NCI-H1105 treated with DMSO at 0.1 percent for 48 hours (cell line): ENCODE measurements around the gene SERPINC1.
"Not testable (repeated sequence)": the region's sequence is repeated elsewhere in the genome, so short reads cannot be mapped to it uniquely, and the experiment has no call there.

Source experiments
- DNase-seq: peaks from one replicate; lab custom pipeline; 2025; lab: John Stamatoyannopoulos, UW

SERPINC1 gene

DNA sequence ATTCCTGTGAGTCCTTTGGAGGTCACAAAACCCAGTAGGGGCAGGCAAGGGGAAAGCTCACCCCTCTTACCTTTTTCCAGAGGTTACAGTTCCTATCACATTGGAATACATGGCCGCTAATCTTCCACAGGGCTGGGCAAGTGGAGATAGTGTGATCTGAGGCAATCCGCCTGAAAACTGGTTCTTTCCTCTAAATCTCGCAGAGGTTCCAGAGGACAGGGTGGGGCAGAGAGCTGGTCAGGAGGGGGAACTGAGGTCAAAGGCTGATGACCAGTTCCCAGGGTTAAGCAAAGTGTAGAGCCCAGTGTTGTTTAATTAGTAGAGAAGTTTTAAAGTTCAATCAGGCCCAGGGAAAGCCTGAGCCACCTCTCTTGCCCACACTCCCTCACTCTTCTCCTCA lies at the start of gene SERPINC1:
TSS of gene SERPINC1 (minus strand) at position 179 of the 400 bp plus-strand sequence. CDS start at position 111, 68 bp downstream.
- no peak for DNase-seq

GRCh38 chr1:173965896-173966295 lies 48.8 kb upstream of the SERPINC1 start:
- DNase-seq: not testable (repeated sequence)

GRCh38 chr1:173963477-173963876 lies 46.4 kb upstream of the SERPINC1 start:
- DNase-seq: no peak

DNA sequence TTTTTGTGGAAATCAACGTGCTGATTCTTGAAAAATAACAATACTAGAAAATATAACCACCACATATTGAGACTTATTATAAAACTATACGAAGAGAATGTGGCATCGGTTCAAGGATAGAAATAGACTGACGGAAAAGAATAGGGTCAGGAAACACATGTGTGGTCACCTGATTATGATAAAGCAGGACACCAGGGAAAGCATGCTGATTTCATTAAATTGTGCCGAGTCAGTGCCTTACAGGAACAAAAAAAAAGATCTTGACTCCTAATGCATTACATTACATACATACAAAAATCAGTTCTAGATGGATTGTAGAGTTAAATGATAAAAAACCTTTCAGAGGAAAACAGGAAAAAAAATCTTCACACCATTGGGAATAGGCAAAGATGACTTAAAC lies 43.5 kb upstream of the SERPINC1 start:
- DNase-seq: no peak

DNA sequence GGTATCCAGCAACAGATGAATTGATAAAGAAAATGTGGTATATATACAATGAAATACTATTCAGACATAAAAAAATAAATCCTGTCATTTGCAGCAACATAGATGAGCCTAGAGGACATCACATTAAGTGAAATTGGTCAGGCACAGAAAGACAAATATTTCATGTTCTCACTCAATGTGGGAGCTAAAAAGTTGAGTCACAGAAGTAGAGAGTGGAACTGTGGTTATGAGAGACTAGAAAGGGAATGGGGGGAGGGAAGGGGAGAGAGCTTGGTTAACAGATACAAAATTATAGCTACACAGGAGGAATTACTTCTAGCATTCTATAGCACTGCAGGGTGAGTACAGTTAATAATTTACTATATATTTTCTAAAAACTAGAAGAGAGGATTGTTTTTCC lies 37.1 kb upstream of the SERPINC1 start:
- no peak for DNase-seq

- no peak for DNase-seq
These were observed 31.5 kb upstream of the SERPINC1 start for GRCh38 chr1:173948594-173948993.

DNA sequence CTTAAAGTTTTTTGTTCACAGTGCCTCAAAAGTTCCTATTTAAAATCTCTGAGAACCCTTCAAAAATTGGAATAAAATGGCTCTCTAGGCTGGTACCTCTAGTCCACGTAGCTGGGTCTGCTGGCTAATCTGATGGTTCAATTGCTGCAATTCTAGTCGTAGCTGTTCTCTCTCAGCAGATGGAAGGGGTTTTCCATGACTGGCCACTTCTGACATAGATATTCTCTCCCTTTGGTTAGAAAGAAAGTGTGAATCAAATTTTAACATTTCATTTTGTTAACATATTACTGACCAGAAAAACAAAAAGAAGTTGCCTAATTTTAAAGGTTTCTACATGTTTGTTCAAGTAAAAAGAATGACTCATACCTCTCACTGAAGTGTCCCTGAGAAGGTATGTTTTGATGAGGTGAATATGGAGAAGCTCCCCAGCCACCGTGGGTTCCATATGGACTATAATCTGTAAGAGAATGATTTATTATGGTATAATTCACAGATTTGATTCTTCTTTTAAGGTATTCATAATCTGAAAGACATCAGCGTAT lies 29.3 kb upstream of the SERPINC1 start:
- DNase-seq: no peak

- no peak for DNase-seq
These were observed 19.9 kb upstream of the SERPINC1 start for GRCh38 chr1:173937062-173937461.

- no peak for DNase-seq
These were observed 17.3 kb upstream of the SERPINC1 start for GRCh38 chr1:173934440-173934839.

DNA sequence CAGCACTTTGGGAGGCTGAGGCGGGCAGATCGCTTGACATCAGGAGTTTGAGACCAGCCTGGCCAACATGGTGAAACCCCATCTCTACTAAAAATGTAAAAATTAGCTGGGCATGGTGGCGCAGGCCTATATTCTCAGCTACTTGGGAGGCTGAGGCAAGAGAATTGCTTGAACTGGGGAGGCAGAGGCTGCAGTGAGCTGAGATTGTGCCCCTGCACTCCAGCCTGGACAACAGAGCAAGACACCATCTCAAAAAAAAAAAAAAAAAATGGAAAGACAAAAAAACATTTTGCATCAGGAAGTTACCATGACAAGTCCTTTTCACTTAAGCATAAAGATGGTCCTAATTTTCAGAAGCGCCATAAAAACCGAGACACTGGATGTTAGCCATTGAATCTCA lies 13.4 kb upstream of the SERPINC1 start:
- not testable (repeated sequence) for DNase-seq

DNA sequence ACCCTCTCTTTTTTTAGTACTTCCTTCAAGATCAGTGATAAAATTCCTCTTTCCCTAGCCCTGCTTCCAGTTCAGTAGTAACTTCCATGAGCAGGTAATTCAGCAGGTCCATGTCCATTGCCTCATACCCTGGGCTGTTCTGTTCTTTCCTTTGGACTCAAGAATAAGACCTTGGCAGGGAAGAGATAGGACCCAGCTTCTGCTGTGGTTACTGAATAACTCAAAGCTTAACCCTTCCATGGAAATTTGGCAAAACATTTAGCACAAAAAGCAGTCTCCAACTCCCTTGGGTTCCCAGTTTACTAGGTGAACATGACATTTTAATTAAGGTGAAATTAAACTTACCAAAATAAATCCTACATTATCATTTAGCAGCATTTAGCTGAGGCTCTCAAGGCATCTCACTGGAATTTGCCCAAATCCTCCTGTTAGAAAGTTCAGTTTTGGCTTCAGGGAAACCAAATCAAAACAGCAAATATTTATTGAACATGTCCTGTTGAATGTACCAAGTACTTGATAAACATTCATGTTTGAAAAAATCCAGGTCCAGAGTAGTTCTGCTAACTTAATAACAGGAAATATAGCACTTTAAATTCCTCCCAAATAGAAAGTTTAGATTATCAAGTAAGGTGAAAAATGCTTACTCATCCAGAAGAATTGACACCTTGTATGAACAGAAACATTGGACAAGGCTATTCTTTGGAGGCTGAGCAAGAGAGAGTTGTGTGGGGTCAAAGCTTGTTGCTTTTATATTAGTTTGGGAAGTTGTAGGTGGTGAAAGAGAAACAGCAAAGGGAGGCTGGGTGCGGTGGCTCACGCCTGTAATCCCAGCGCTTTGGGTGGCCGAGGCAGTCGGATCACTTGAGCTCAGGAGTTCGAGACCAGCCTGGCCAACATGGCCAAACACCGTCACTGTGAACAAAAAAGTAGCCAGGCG lies 8.4 kb upstream of the SERPINC1 start:
- DNase-seq: no peak

GRCh38 chr1:173920861-173921260 lies 3.7 kb upstream of the SERPINC1 start:
- no peak for DNase-seq

DNA sequence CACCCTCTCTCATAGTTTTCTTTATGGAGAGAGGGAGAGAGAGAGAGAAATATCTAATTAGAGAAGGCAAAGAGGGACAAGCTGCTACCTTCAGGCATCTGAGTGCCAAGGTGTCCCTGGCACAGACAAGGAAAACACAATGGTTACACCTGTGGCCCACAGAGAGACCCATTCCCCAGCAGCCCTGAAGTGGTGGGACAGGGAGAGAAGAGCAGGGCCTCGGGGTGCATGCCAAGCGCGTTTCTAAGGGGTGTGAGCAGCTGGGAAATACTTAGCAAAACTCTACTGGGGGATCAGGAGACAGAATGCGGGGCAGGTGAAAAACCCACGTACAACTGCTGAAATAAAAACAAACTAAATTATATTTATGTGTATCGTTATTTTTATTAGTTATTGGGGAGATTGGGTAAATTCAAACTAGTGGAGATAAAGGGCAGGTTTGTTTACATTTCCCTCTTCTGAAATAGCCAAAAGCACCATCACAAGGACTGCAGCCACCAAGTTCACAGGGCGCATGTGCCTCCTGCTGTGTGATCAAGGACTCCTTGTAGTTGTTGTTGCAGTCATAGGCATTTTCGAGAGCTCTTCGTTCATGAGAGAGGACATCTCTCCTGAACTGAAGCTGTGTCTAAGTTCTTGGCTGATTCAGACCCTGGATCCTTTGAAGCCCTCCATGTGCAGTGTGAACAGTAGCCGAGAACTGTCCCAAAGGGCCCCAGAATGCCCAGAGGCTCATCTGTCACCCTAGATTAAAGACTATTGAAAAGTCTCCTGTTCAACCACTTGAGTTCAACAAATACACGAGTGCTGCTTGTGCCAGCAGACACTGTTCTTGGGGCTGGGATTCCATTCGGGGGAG lies 737 bp upstream of the SERPINC1 start:
- DNase-seq: no peak

DNA sequence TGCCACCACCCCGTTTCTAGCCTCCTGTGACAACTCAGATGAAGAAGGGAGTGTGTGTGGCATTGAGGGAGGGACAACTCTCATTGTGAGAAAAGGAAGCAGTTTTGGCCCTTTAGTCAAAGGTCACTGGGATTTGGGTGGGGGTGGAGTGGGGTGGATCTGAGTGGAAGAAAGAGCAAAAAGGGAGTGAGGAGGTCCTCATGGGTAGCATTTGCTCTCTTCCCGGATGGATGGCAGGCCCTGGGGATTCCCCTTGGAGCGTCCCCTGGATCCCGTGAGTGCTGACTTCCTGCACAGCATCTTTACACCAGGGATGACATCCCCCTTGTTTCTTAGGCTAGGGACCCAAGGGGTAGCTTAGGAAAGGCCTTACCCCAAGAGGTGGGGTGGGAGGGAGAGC lies 460 bp downstream of the SERPINC1 start:
- DNase-seq: no peak

DNA sequence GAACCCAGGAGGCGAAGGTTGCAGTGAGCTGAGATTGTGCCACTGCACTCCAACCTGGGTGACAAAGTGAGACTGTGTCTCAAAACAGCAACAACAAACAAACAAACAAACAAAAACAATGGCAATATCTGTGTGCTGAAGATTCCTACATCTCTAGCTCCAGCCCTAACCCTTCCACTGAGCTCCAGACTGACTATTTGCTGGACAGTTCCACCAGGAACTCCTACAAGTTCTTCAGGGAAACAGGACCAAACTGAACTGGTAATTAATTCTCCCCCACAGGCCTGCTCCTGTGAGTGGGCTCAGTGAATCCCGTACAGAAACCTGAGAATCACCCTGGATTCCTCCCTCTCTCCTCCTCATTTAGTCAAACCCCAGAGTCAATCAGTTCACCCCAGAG lies 1.5 kb downstream of the SERPINC1 start:
- no peak for DNase-seq

DNA sequence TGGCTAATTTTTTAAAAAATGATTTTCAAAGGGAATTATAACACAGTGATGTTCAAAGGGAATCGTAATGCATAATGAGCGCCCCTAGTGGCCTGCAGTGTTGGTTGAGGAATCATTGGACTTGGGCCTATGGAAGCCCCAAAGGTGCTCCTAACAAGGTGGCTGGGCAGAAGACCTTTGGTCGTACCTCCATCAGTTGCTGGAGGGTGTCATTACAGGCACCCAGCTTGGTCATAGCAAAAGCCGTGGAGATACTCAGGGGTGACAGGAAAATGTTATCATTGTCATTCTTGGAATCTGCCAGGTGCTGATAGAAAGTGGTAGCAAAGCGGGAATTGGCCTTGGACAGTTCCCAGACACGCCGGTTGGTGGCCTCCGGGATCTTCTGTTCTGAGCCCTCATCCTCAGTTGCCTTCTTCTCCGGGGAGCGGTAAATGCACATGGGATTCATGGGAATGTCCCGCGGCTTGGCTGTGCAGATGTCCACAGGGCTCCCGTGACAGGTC lies 2.7 kb downstream of the SERPINC1 start:
- no peak for DNase-seq

DNA sequence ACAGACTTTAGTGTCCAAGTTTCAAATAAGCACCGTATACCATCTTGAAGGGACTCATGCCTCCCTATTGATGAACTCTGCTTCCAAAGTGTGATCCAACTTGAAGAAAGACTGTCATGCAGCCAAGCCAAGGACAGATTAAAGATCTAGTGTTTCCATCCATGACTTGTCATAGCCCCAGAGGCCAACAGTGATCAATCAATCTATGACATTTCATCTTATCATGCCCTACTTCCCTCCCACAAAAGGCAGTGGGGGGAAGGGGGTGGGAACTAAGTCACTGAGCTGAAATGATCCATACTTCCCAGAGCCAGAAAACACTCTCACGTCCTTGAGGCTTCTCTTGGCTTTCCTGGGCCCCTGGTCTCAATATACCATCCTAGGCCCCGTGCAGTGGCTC lies 4.0 kb downstream of the SERPINC1 start:
- no peak for DNase-seq

DNA sequence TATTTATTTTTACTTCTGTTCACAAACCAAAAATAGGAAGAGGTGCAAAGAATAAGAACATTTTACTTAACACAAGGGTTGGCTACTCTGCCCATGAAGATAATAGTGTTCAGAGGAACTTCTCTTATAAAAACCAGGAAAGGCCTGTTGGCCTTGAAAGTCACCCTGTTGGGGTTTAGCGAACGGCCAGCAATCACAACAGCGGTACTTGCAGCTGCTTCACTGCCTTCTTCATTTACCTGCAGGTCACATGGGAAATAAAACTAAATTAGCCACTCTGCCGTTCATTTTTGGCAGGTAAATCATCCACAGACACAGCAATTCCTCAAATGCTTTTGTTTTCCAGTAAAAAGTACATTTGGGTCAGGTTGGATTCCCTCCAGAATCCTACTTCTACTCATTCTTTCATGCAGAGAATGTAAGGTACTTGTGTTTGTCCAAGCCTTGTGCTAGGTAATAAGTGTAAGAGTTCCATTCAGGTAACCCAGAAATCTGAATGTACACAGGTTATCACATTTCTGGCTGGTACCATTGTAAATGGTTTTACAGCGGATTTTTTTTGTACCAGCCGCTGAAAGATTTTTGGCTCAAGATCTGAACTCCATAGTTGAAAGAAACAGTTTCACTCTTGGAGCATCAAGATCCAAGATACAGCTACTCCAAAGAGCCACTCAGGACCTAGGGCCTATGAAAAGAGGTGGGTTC lies 13.1 kb downstream of the SERPINC1 start:
- peak; percentile 73 for DNase-seq

GRCh38 chr1:173900992-173901391 lies 16.1 kb downstream of the SERPINC1 start:
- no peak for DNase-seq

GRCh38 chr1:173900427-173900826 lies 16.7 kb downstream of the SERPINC1 start:
- DNase-seq: no peak

DNA sequence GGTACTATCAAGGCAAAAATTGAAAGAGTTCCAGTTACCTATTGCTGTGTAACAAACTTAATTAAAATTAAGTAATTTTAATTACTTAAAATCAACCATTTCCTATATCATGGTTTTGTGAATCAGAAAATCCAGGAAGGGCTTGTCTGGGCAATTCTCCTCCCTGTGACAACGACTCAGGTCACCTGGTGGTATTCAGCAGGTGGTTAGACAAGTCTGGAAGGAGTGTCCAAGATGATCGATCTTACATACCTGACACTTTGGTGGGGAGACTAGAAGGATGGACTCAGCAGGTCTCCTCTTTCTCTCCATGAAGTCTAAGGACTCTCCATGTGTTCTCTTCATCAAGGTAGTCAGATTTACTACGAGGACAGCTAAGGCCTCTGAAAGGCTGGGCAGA lies 22.9 kb downstream of the SERPINC1 start:
- no peak for DNase-seq

DNA sequence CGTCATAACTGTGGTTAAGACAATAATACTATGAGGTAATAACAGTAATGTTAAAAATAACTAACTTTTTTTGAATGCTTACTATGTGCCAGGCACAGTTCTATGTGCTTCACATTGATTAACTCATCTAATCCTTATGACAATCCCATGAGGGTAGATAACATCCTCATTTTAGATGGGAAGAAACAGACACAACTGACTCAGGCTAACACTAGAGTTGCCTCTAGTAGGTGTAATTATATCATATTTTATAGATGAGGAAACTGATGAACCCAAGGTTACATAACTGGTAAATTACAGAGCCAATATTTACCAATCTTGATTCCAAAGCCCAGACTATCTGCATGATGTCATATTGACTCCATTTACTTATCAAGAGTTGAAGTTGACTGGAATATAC lies 23.5 kb downstream of the SERPINC1 start:
- no peak for DNase-seq
